ENCODE measurements around the gene PRR22. TPM values are rescaled to one million over a fixed set of nuclear protein-coding genes. Genes with fewer than 3 reads are reported as not detected.

Gene PRR22
- total RNA-seq, 3 donors from 2014 or later: 19.9 to 24.3 (median 20.5) TPM

- H3K4me1 Mint-ChIP-seq (ENCODE audit: low read depth): peaks cover 5% of the 10 kb centered on the region
- ATAC-seq (no peak), DNase-seq (no peak)
- H3K36me3 Mint-ChIP-seq (ENCODE audit: insufficient read depth): no peaks in the 10 kb centered on the region
- H3K4me3 Mint-ChIP-seq: no peak overlapping the region
- peaks cover 6% of the 10 kb centered on the region for H3K27me3 Mint-ChIP-seq (ENCODE audit: low read depth)
- no peaks in the 10 kb centered on the region for H3K9me3 Mint-ChIP-seq
These were observed 37.8 kb upstream of the PRR22 start for GRCh38 chr19:5822181-5822844.

GRCh38 chr19:5821521-5822180, 37.1 kb upstream of the PRR22 start:
- Mint-ChIP-seq H3K4me1 (ENCODE audit: low read depth) (no peaks in the 10 kb centered on the region), H3K4me3 (no peak overlapping the region)
- DNase-seq: no peak

GRCh38 chr19:5820785-5821184, 36.2 kb upstream of the PRR22 start:
- H3K4me3 Mint-ChIP-seq: no peak overlapping the region
- peaks cover 6% of the 10 kb centered on the region for H3K27me3 Mint-ChIP-seq (ENCODE audit: low read depth)
- H3K9me3 Mint-ChIP-seq: no peaks in the 10 kb centered on the region
- no peaks in the 10 kb centered on the region for H3K4me1 Mint-ChIP-seq (ENCODE audit: low read depth)
- DNase-seq (no peak), ATAC-seq (no peak)
- no peaks in the 10 kb centered on the region for H3K36me3 Mint-ChIP-seq (ENCODE audit: insufficient read depth)

More at GRCh38 chr19:5821521-5822180, 37.1 kb upstream of the PRR22 start:
- Mint-ChIP-seq H3K9me3 (no peaks in the 10 kb centered on the region), H3K36me3 (ENCODE audit: insufficient read depth) (no peaks in the 10 kb centered on the region), H3K27me3 (ENCODE audit: low read depth) (peaks cover 6% of the 10 kb centered on the region)
- no peak for ATAC-seq

- Mint-ChIP-seq H3K4me1 (ENCODE audit: low read depth) (no peaks in the 10 kb centered on the region), H3K27me3 (ENCODE audit: low read depth) (peaks cover 6% of the 10 kb centered on the region), H3K36me3 (ENCODE audit: insufficient read depth) (no peaks in the 10 kb centered on the region), H3K9me3 (no peaks in the 10 kb centered on the region), H3K4me3 (no peak overlapping the region)
- ATAC-seq (no peak), DNase-seq (no peak)
These were observed 34.0 kb upstream of the PRR22 start for GRCh38 chr19:5818594-5818993.

- H3K4me3 Mint-ChIP-seq: no peak overlapping the region
- H3K36me3 Mint-ChIP-seq (ENCODE audit: insufficient read depth): no peaks in the 10 kb centered on the region
- H3K4me1 Mint-ChIP-seq (ENCODE audit: low read depth): no peaks in the 10 kb centered on the region
- ATAC-seq: no peak
- DNase-seq: no peak
- H3K9me3 Mint-ChIP-seq: no peaks in the 10 kb centered on the region
- peaks cover 6% of the 10 kb centered on the region for H3K27me3 Mint-ChIP-seq (ENCODE audit: low read depth)
These were observed 32.7 kb upstream of the PRR22 start for GRCh38 chr19:5817218-5817617.

- H3K9me3 Mint-ChIP-seq: no peaks in the 10 kb centered on the region
- no peaks in the 10 kb centered on the region for H3K36me3 Mint-ChIP-seq (ENCODE audit: insufficient read depth)
- no peak for DNase-seq
- H3K4me3 Mint-ChIP-seq: no peak overlapping the region
- no peak for ATAC-seq
- no peaks in the 10 kb centered on the region for H3K4me1 Mint-ChIP-seq (ENCODE audit: low read depth)
- H3K27me3 Mint-ChIP-seq (ENCODE audit: low read depth): peaks cover 6% of the 10 kb centered on the region
These were observed 30.3 kb upstream of the PRR22 start for GRCh38 chr19:5814852-5815246.

- no peak for DNase-seq
- no peaks in the 10 kb centered on the region for H3K4me1 Mint-ChIP-seq (ENCODE audit: low read depth)
- no peaks in the 10 kb centered on the region for H3K36me3 Mint-ChIP-seq (ENCODE audit: insufficient read depth)
- no peak overlapping the region for H3K4me3 Mint-ChIP-seq
- ATAC-seq: no peak
- H3K27me3 Mint-ChIP-seq (ENCODE audit: low read depth): peaks cover 4% of the 10 kb centered on the region
- H3K9me3 Mint-ChIP-seq: no peaks in the 10 kb centered on the region
These were observed 29.7 kb upstream of the PRR22 start for GRCh38 chr19:5814123-5814851.

GRCh38 chr19:5811117-5811516, 26.6 kb upstream of the PRR22 start:
- no peak overlapping the region for H3K4me3 Mint-ChIP-seq
- DNase-seq: no peak
- no peaks in the 10 kb centered on the region for H3K9me3 Mint-ChIP-seq
- no peak for ATAC-seq
- H3K27me3 Mint-ChIP-seq (ENCODE audit: low read depth): no peaks in the 10 kb centered on the region
- no peaks in the 10 kb centered on the region for H3K4me1 Mint-ChIP-seq (ENCODE audit: low read depth)
- no peaks in the 10 kb centered on the region for H3K36me3 Mint-ChIP-seq (ENCODE audit: insufficient read depth)

- Mint-ChIP-seq H3K9me3 (no peaks in the 10 kb centered on the region), H3K4me3 (no peak overlapping the region), H3K4me1 (ENCODE audit: low read depth) (peaks cover 2% of the 10 kb centered on the region), H3K36me3 (ENCODE audit: insufficient read depth) (no peaks in the 10 kb centered on the region), H3K27me3 (ENCODE audit: low read depth) (peaks cover 3% of the 10 kb centered on the region)
- DNase-seq: no peak
- ATAC-seq: no peak
These were observed 24.9 kb upstream of the PRR22 start for GRCh38 chr19:5809469-5809868.

- no peak overlapping the region for H3K4me3 Mint-ChIP-seq
These were observed 24.5 kb upstream of the PRR22 start for GRCh38 chr19:5809053-5809452.

GRCh38 chr19:5808120-5808816, 23.7 kb upstream of the PRR22 start:
- ATAC-seq: no peak

More at GRCh38 chr19:5809053-5809452, 24.5 kb upstream of the PRR22 start:
- no peak for DNase-seq
- H3K4me1 Mint-ChIP-seq (ENCODE audit: low read depth): peaks cover 6% of the 10 kb centered on the region
- H3K27me3 Mint-ChIP-seq (ENCODE audit: low read depth): peaks cover 7% of the 10 kb centered on the region
- H3K36me3 Mint-ChIP-seq (ENCODE audit: insufficient read depth): no peaks in the 10 kb centered on the region
- no peaks in the 10 kb centered on the region for H3K9me3 Mint-ChIP-seq
- ATAC-seq: no peak

GRCh38 chr19:5806905-5807304, 22.4 kb upstream of the PRR22 start:
- DNase-seq (no peak), ATAC-seq (no peak)
- H3K4me3 Mint-ChIP-seq: no peak overlapping the region

More at GRCh38 chr19:5808120-5808816, 23.7 kb upstream of the PRR22 start:
- no peaks in the 10 kb centered on the region for H3K36me3 Mint-ChIP-seq (ENCODE audit: insufficient read depth)
- H3K27me3 Mint-ChIP-seq (ENCODE audit: low read depth): peaks cover 9% of the 10 kb centered on the region
- peaks cover 12% of the 10 kb centered on the region for H3K4me1 Mint-ChIP-seq (ENCODE audit: low read depth)
- no peak for DNase-seq
- no peak overlapping the region for H3K4me3 Mint-ChIP-seq
- no peaks in the 10 kb centered on the region for H3K9me3 Mint-ChIP-seq

GRCh38 chr19:5806133-5806489, 21.6 kb upstream of the PRR22 start:
- H3K27me3 Mint-ChIP-seq (ENCODE audit: low read depth): peaks cover 15% of the 10 kb centered on the region
- ATAC-seq: no peak
- H3K4me3 Mint-ChIP-seq: no peak overlapping the region
- peaks cover 21% of the 10 kb centered on the region for H3K4me1 Mint-ChIP-seq (ENCODE audit: low read depth)
- no peaks in the 10 kb centered on the region for H3K9me3 Mint-ChIP-seq
- H3K36me3 Mint-ChIP-seq (ENCODE audit: insufficient read depth): no peaks in the 10 kb centered on the region
- DNase-seq: no peak

More at GRCh38 chr19:5806905-5807304, 22.4 kb upstream of the PRR22 start:
- Mint-ChIP-seq H3K36me3 (ENCODE audit: insufficient read depth) (no peaks in the 10 kb centered on the region), H3K9me3 (no peaks in the 10 kb centered on the region), H3K4me1 (ENCODE audit: low read depth) (peaks cover 19% of the 10 kb centered on the region), H3K27me3 (ENCODE audit: low read depth) (peaks cover 10% of the 10 kb centered on the region)

- DNase-seq: peak; percentile 59
- Mint-ChIP-seq H3K9me3 (no peaks in the 10 kb centered on the region), H3K27me3 (ENCODE audit: low read depth) (peaks cover 20% of the 10 kb centered on the region), H3K4me3 (peak overlapping the region; percentile 42), H3K4me1 (ENCODE audit: low read depth) (peaks cover 21% of the 10 kb centered on the region), H3K36me3 (ENCODE audit: insufficient read depth) (no peaks in the 10 kb centered on the region)
- peak in 1 of 2 donors; percentile 20 for ATAC-seq
These were observed 21.1 kb upstream of the PRR22 start for GRCh38 chr19:5805462-5806132.

Measured in activated T-cell treated with anti-CD3 and anti-CD28 coated beads, Interleukin-2, amount 50 U/mL, for 4 hours (primary cell).